Measurements from ENCODE around the gene TCF19.

DNA sequence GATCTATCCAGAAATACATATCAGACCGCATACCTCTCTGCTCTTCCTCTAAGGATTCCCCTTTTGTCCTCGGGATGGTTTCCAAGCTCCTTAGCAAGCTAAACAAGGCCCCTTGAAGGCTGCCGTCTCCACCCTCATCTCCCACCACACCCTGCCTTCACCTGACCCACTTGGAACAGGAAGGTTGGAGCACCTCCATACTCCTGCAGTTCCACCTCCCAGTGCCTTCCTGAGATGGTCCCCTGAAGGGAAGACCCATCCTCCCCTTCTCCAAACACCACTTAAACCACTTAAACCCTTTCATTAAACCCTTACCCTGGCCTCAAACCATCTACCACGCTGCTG, 20.6 kb downstream of the TCF19 start:
- TF ChIP-seq, protein P1, sequence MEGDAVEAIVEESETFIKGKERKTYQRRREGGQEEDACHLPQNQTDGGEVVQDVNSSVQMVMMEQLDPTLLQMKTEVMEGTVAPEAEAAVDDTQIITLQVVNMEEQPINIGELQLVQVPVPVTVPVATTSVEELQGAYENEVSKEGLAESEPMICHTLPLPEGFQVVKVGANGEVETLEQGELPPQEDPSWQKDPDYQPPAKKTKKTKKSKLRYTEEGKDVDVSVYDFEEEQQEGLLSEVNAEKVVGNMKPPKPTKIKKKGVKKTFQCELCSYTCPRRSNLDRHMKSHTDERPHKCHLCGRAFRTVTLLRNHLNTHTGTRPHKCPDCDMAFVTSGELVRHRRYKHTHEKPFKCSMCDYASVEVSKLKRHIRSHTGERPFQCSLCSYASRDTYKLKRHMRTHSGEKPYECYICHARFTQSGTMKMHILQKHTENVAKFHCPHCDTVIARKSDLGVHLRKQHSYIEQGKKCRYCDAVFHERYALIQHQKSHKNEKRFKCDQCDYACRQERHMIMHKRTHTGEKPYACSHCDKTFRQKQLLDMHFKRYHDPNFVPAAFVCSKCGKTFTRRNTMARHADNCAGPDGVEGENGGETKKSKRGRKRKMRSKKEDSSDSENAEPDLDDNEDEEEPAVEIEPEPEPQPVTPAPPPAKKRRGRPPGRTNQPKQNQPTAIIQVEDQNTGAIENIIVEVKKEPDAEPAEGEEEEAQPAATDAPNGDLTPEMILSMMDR (IDR thresholded peaks at IDR 0.05; ENCODE audit: low read depth, low read length), result no peak
- no peak for TF ChIP-seq EZH2phosphoT487 (IDR thresholded peaks at IDR 0.05; ENCODE audit: low read depth)

Measured in OCI-LY3 (cell line).